HEK293 (cell line): ENCODE measurements around the gene ACTA2.

Experiments used
- CTCF ChIA-PET: fragments of 350-600 bp; formaldehyde crosslinking; extraction: SDS; loops from one replicate; lab custom pipeline; 2021; ENCODE audit warnings: antibody characterized with exemption; lab: Yijun Ruan, JAX
- POLR2A ChIA-PET: fragments of 300-600 bp; formaldehyde crosslinking; extraction: SDS; loops from one replicate; lab custom pipeline; 2020; ENCODE audit warnings: antibody characterized with exemption, inconsistent platforms; lab: Yijun Ruan, JAX
- H3K27ac ChIP-seq: fragments of 200-500 bp; sonication (Bioruptor generic); 2 replicates; pipeline ENCODE4 v1.5.1; 2014; ENCODE audit warnings: low read depth, low read length, control low read depth, inconsistent platforms; ENCODE audit errors: extremely low read depth
- H3K36me3 ChIP-seq, 2 experiments: fragments of 200-500 bp in 1 of 2; sonication (Bioruptor generic) in 1 of 2; 1 replicate in 1 of 2; 2 replicates in 1 of 2; pipeline ENCODE4 v1.5.1; 2014 to 2017; ENCODE audit warnings: inconsistent platforms in 2 of 2, low read length in 2 of 2; ENCODE audit not compliant: control insufficient read depth in 2 of 2, insufficient read depth in 1 of 2
- H3K4me1 ChIP-seq: fragments of 200-500 bp; sonication (Bioruptor generic); 2 replicates; pipeline ENCODE4 v1.5.1; 2014; ENCODE audit warnings: mild to moderate bottlenecking, low read length, inconsistent platforms; ENCODE audit not compliant: control insufficient read depth, insufficient read depth
- H3K4me3 ChIP-seq: 2 replicates; pipeline ENCODE4 v1.5.1; 2011; ENCODE audit warnings: low read depth, mild to moderate bottlenecking, control low read depth, low read length, moderate library complexity
- H3K9me3 ChIP-seq: fragments of 200-500 bp; sonication (Bioruptor generic); 2 replicates; pipeline ENCODE4 v1.5.1; 2014; ENCODE audit warnings: low read depth, low read length, inconsistent platforms; ENCODE audit not compliant: control insufficient read depth, insufficient read depth
- ATF2 ChIP-seq: fragments of 450-650 bp; formaldehyde crosslinking; IDR thresholded peaks from 2 replicates; pipeline ENCODE4 v1.5.1; 2016; ENCODE audit warnings: missing biosample characterization, missing genetic modification characterization, low read depth
- KLF16 ChIP-seq: fragments of 450-650 bp; formaldehyde crosslinking; IDR thresholded peaks from 2 replicates; pipeline ENCODE4 v1.5.1; 2017; ENCODE audit warnings: missing biosample characterization, missing genetic modification characterization
- KLF7 ChIP-seq: fragments of 450-650 bp; formaldehyde crosslinking; IDR thresholded peaks from 2 replicates; pipeline ENCODE4 v1.5.1; 2016; ENCODE audit warnings: missing biosample characterization, missing genetic modification characterization, borderline replicate concordance
- MEIS1 ChIP-seq: sonication (generic); formaldehyde crosslinking; IDR thresholded peaks from 2 replicates; pipeline ENCODE4 v1.8.1; 2022; ENCODE audit warnings: missing genetic modification reagents, mild to moderate bottlenecking, borderline replicate concordance
- MZF1 ChIP-seq: fragments of 450-650 bp; formaldehyde crosslinking; IDR thresholded peaks from 2 replicates; pipeline ENCODE4 v1.5.1; 2017; ENCODE audit warnings: missing biosample characterization, missing genetic modification characterization, borderline replicate concordance
- OSR2 ChIP-seq: fragments of 450-650 bp; formaldehyde crosslinking; IDR thresholded peaks from 2 replicates; pipeline ENCODE4 v1.5.1; 2016; ENCODE audit warnings: missing biosample characterization, missing genetic modification characterization
- PRDM10 ChIP-seq: fragments of 450-650 bp; formaldehyde crosslinking; IDR thresholded peaks from 2 replicates; pipeline ENCODE4 v1.5.1; 2016; ENCODE audit warnings: missing biosample characterization, missing genetic modification characterization
- ZBTB26 ChIP-seq: fragments of 450-650 bp; formaldehyde crosslinking; optimal IDR thresholded peaks from 2 replicates; pipeline ENCODE3; 2016; ENCODE audit warnings: missing biosample characterization, mild to moderate bottlenecking, missing genetic modification characterization
- ZEB2 ChIP-seq: fragments of 450-650 bp; formaldehyde crosslinking; IDR thresholded peaks from 2 replicates; pipeline ENCODE4 v1.5.1; 2016; ENCODE audit warnings: missing biosample characterization, missing genetic modification characterization
- ZIC2 ChIP-seq: fragments of 450-650 bp; formaldehyde crosslinking; IDR thresholded peaks from 2 replicates; pipeline ENCODE4 v1.5.1; 2016; ENCODE audit warnings: missing biosample characterization, missing genetic modification characterization
- ZNF112 ChIP-seq: fragments of 450-650 bp; formaldehyde crosslinking; IDR thresholded peaks from 2 replicates; pipeline ENCODE4 v1.5.0; 2017; ENCODE audit warnings: missing biosample characterization, missing genetic modification characterization
- ZNF114 ChIP-seq: fragments of 450-650 bp; formaldehyde crosslinking; IDR thresholded peaks from 2 replicates; pipeline ENCODE4 v1.5.0; 2017; ENCODE audit warnings: missing biosample characterization, missing genetic modification characterization
- ZNF169 ChIP-seq: fragments of 450-650 bp; formaldehyde crosslinking; IDR thresholded peaks from 2 replicates; pipeline ENCODE4 v1.5.1; 2016; ENCODE audit warnings: missing biosample characterization, missing genetic modification characterization
- ZNF214 ChIP-seq: fragments of 450-650 bp; formaldehyde crosslinking; IDR thresholded peaks from 2 replicates; pipeline ENCODE4 v1.5.1; 2017; ENCODE audit warnings: missing biosample characterization, mild to moderate bottlenecking, missing genetic modification characterization, borderline replicate concordance
- ZNF239 ChIP-seq: fragments of 450-650 bp; formaldehyde crosslinking; IDR thresholded peaks from 2 replicates; pipeline ENCODE4 v1.5.1; 2016; ENCODE audit warnings: missing biosample characterization, missing genetic modification characterization
- ZNF324 ChIP-seq: fragments of 450-650 bp; formaldehyde crosslinking; IDR thresholded peaks from 2 replicates; pipeline ENCODE4 v1.5.1; 2016; ENCODE audit warnings: missing biosample characterization, missing genetic modification characterization
- ZNF366 ChIP-seq: fragments of 450-650 bp; formaldehyde crosslinking; conservative IDR thresholded peaks from 2 replicates; pipeline ENCODE4 v1.5.1; 2016; ENCODE audit warnings: missing biosample characterization, missing genetic modification characterization
- ZNF544 ChIP-seq: fragments of 450-650 bp; formaldehyde crosslinking; IDR thresholded peaks from 2 replicates; pipeline ENCODE4 v1.5.0; 2017; ENCODE audit warnings: missing biosample characterization, missing genetic modification characterization
- ZNF571 ChIP-seq: fragments of 450-650 bp; formaldehyde crosslinking; IDR thresholded peaks from 2 replicates; pipeline ENCODE4 v1.5.0; 2017; ENCODE audit warnings: missing biosample characterization, missing genetic modification characterization
- ZNF600 ChIP-seq: fragments of 450-650 bp; formaldehyde crosslinking; IDR thresholded peaks from 2 replicates; pipeline ENCODE4 v1.5.1; 2016; ENCODE audit warnings: missing biosample characterization, missing genetic modification characterization
- ZNF768 ChIP-seq: fragments of 450-650 bp; formaldehyde crosslinking; IDR thresholded peaks from 2 replicates; pipeline ENCODE4 v1.5.1; 2018; ENCODE audit warnings: missing biosample characterization, mild to moderate bottlenecking, missing genetic modification characterization

The ACTA2 gene

GRCh38 chr10:88916986-88917385 lies 35.6 kb downstream of the ACTA2 start:
- ChIA-PET POLR2A (no interaction called here), CTCF (interaction anchor here (0.6 kb wide), 2 partner anchors 82 to 84 kb away, joined by 3 to 4 read pairs; no protein-coding TSS in a partner anchor)
- Histone ChIP-seq H3K36me3 (no peaks in the 10 kb centered on the region; a peak in 1 of 3 replicates), H3K4me3 (no peak overlapping the region), H3K27ac (no peak overlapping the region), H3K9me3 (no peaks in the 10 kb centered on the region), H3K4me1 (no peaks in the 10 kb centered on the region; the same call in 1 of the 2 replicates)
- TF ChIP-seq ZNF214 (tag by site-specific recombination): no peak
- TF ChIP-seq OSR2 (tag by site-specific recombination): no peak
- TF ChIP-seq ZNF169: no peak
- no peak for TF ChIP-seq ZIC2
- TF ChIP-seq ZNF324 (tag by site-specific recombination): no peak
- TF ChIP-seq ZNF366 (tag by site-specific recombination): no peak

GRCh38 chr10:88916231-88916630 lies 36.3 kb downstream of the ACTA2 start:
- POLR2A ChIA-PET: interaction anchor here (0.7 kb wide), 1 partner anchor 336 kb away, joined by 7 read pairs; no protein-coding TSS in a partner anchor
- no peaks in the 10 kb centered on the region; the same call in 1 of the 2 replicates for H3K4me1 ChIP-seq
- no peak overlapping the region for H3K27ac ChIP-seq
- H3K36me3 ChIP-seq: no peaks in the 10 kb centered on the region; a peak in 1 of 3 replicates
- no peak for TF ChIP-seq ZNF112 (tag by site-specific recombination)
- TF ChIP-seq ZBTB26: no peak
- TF ChIP-seq, all 188 proteins: peak for 0
- Histone ChIP-seq H3K9me3 (no peaks in the 10 kb centered on the region), H3K4me3 (no peak overlapping the region)
- CTCF ChIA-PET: interaction anchor here (0.6 kb wide), 3 partner anchors 81 to 354 kb away, joined by 3 to 4 read pairs (median 3); no protein-coding TSS in a partner anchor

GRCh38 chr10:88915781-88916180 lies 36.8 kb downstream of the ACTA2 start:
- CTCF ChIA-PET: interaction anchor here (0.6 kb wide), 2 partner anchors 240 to 353 kb away, joined by 3 read pairs; no protein-coding TSS in a partner anchor
- no peak overlapping the region for H3K4me3 ChIP-seq
- TF ChIP-seq MZF1 (no peak), ZNF768 (tag by site-specific recombination) (no peak), PRDM10 (tag by site-specific recombination) (no peak), ZNF114 (tag by site-specific recombination) (no peak), KLF16 (tag by site-specific recombination) (no peak), ZNF214 (tag by site-specific recombination) (no peak), ZNF239 (no peak), ATF2 (tag by site-specific recombination) (no peak), KLF7 (tag by site-specific recombination) (no peak), MEIS1 (CRISPR knock-in tag) (no peak), ZNF366 (tag by site-specific recombination) (no peak), ZNF571 (tag by site-specific recombination) (no peak), ZNF544 (tag by site-specific recombination) (no peak), ZNF600 (tag by site-specific recombination) (no peak), ZEB2 (tag by site-specific recombination) (no peak)
- POLR2A ChIA-PET: interaction anchor here (0.7 kb wide), 1 partner anchor 336 kb away, joined by 7 read pairs; no protein-coding TSS in a partner anchor
- no peaks in the 10 kb centered on the region; a peak in 1 of 3 replicates for H3K36me3 ChIP-seq
- H3K27ac ChIP-seq: no peak overlapping the region
- H3K9me3 ChIP-seq: no peaks in the 10 kb centered on the region
- no peaks in the 10 kb centered on the region for H3K4me1 ChIP-seq
